Measurements from ENCODE around the gene C19orf33.

Gene C19orf33

DNA sequence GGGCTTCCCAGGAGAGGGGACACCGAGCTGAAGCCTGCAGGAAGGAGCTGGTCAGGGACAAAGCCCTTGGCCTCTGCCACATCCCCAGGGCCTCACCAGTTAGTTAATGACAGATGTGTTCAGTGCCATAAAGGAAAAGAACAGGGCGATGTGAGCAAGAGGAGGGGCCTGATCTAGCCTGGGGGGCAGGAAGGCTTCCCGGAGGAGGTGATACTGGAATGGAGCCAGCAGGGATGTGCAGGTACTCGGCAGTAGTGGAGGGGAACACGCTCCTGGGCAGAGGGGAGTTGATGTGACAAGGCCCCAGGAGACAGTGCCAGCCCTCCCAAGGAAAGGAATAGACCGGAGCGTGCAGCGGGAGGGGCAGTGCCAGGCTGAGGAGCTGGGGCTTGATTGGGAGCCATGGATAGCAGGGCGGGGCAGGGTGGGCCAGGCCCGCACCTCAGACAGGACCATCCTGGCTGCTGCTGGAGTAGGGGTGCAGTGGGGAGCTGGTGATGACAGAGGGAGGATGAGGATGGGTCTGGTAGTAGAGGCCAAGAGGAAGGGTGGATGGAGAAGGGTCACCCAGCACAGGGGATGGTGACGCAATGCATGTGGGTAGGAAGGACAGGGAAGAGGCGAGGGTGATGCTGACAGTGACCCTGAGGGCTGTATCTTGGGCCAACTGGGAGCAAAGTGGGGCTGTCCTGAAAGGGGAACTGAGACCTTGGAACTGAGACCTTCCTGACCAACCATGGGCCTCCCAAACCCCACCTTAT lies 4.1 kb downstream of the C19orf33 start:
- no peaks in the 10 kb centered on the region for H3K9me3 ChIP-seq (ENCODE audit: severe bottlenecking)
- no peak for TF ChIP-seq CTCF (IDR thresholded peaks at IDR 0.05; ENCODE audit: low read depth, low read length)
- no peak overlapping the region for H3K4me3 ChIP-seq (ENCODE audit: low read depth, low read length)
- peaks cover 16% of the 10 kb centered on the region for H3K36me3 ChIP-seq
- no peak overlapping the region for H3K27ac ChIP-seq
- no peak for DNase-seq
- H3K27me3 ChIP-seq (ENCODE audit: insufficient read depth, low read depth, severe bottlenecking) = no peaks in the 10 kb centered on the region

DNA sequence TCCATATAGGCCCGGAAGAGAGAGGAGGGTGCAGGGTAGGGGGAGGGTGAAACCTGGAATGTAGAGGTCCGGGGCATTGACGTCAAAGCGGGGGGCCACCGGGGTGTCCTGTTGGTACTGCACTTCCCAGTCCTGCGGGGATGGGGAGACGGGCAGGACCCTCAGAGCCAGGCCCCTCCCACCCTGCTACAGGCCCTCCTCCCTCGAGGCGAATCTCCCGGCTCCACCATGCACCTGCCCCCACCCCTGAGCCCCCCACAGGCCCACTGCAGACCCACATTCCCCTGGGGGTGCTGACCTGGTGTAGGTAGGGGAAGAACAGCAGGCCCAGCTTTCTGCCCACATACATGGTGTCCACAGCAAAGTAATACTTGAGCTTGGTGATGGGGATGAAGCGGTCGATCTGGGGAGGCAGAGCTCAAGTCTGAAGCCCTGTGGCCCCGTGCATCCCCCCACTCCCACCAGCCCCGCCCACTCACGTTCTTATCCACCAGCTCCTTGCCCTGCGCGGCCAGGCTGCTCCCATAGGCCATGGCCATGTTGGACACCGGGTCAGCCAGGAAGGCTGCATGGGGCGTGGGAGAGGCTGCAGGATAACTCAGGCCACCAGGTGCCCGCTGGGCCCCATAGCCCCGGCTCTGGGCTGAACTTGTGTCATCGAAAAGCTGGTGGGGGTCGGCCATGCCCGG lies 5.0 kb downstream of the C19orf33 start:
- Histone ChIP-seq H3K9me3 (ENCODE audit: severe bottlenecking) (no peaks in the 10 kb centered on the region), H3K27me3 (ENCODE audit: insufficient read depth, low read depth, severe bottlenecking) (no peaks in the 10 kb centered on the region), H3K36me3 (peaks cover 16% of the 10 kb centered on the region), H3K4me3 (ENCODE audit: low read depth, low read length) (no peak overlapping the region), H3K27ac (no peak overlapping the region)
- no peak for DNase-seq
- no peak for TF ChIP-seq CTCF (IDR thresholded peaks at IDR 0.05; ENCODE audit: low read depth, low read length)

DNA sequence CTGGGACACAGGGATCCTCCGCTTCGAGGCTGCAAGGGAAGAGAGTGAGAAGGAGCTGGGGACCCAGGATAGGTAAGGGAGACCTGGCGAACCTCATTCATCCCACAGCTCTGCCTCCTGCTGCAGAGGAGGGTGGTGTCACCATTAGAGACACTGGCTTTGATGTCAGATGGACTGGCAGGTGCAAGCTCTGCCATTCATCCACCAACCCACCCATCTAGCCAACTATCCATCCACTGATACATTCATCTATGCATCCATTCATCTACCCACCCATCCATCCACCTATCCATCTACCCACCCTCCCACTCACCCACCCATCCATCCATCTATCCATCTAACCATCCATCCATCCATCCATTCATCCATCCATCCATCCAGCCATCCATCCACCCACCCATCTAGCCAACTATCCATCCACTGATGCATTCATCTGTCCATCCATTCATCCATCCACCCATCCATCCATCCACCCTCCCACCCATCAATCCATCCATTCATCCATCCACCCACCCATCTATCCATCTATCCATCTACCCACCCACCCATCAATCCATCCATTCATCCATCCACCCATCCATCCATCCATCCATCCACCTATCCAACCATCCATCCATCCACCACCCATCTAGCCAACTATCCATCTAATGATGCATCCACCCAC lies 5.7 kb downstream of the C19orf33 start:
- TF ChIP-seq CTCF (IDR thresholded peaks at IDR 0.05; ENCODE audit: low read depth, low read length) = no peak
- H3K36me3 ChIP-seq = peaks cover 16% of the 10 kb centered on the region
- H3K9me3 ChIP-seq (ENCODE audit: severe bottlenecking) = no peaks in the 10 kb centered on the region
- no peaks in the 10 kb centered on the region for H3K27me3 ChIP-seq (ENCODE audit: insufficient read depth, low read depth, severe bottlenecking)
- no peak for DNase-seq
- no peak overlapping the region for H3K27ac ChIP-seq
- H3K4me3 ChIP-seq (ENCODE audit: low read depth, low read length) = no peak overlapping the region

DNA sequence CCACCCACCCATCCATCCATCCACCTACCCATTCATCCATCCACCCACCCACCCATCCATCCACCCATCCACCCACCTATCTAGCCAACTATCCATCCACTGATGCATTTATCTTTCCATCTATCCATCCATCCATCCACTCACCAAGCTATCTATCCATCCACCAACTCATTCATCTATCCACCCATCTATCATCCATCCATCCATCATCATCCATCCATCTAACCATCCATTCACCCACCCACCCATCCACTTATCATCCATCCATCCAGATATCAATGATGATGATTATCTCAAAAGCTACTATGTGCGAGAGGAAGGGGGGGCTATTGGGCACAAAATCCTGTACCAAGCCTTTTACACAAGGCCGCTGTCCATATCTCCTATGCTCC lies 6.2 kb downstream of the C19orf33 start:
- Histone ChIP-seq H3K27me3 (ENCODE audit: insufficient read depth, low read depth, severe bottlenecking) (no peaks in the 10 kb centered on the region), H3K4me3 (ENCODE audit: low read depth, low read length) (no peak overlapping the region), H3K9me3 (ENCODE audit: severe bottlenecking) (no peaks in the 10 kb centered on the region), H3K27ac (no peak overlapping the region), H3K36me3 (peaks cover 15% of the 10 kb centered on the region)
- TF ChIP-seq CTCF (IDR thresholded peaks at IDR 0.05; ENCODE audit: low read depth, low read length) = no peak
- DNase-seq = no peak

DNA sequence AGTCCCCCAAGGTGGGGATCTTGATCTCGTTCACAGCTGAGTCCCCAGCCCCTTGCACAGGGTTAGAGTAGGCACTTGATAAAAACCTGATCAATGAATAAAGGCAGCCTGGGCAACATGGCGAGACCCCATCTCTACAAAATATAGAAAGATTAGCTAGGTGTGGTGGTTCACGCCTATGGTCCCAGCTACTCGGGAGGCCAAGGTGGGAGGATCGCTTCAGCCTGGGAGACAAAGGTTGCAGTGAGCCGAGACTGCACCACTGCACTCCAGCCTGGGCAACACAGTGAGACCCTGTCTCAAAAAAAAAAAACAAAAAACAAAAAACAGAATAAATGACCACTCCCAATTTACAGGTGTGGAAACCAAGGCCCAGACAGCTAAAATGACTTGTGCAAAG lies 6.9 kb downstream of the C19orf33 start:
- DNase-seq = no peak
- no peaks in the 10 kb centered on the region for H3K27me3 ChIP-seq (ENCODE audit: insufficient read depth, low read depth, severe bottlenecking)
- TF ChIP-seq CTCF (IDR thresholded peaks at IDR 0.05; ENCODE audit: low read depth, low read length) = no peak
- H3K36me3 ChIP-seq = peaks cover 13% of the 10 kb centered on the region
- H3K27ac ChIP-seq = no peak overlapping the region
- no peak overlapping the region for H3K4me3 ChIP-seq (ENCODE audit: low read depth, low read length)
- no peaks in the 10 kb centered on the region for H3K9me3 ChIP-seq (ENCODE audit: severe bottlenecking)
